DMS79 treated with DMSO at 0.1 percent for 48 hours (cell line): ENCODE results near the gene NPEPL1.

Experiments used
- DNase-seq: peaks from one replicate; lab custom pipeline; 2025; lab: John Stamatoyannopoulos, UW

Gene NPEPL1

DNA sequence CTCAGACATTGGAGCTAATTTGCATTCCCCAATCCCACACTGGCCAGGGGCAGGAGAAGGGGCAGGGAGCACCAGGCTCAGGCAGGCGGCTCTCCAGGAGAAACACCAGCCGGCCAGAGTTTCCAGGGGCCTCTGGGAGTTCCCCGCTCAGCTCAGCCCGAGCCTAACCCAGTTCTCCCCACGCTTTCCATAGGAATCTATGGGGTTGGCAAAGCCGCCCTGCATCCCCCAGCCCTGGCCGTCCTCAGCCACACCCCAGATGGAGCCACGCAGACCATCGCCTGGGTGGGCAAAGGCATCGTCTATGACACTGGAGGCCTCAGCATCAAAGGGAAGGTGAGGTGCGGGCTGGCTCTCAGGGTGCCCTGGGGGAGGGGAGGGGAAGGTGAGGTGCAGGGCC is 8.2 kb downstream of the NPEPL1 start:
- DNase-seq = no peak

DNA sequence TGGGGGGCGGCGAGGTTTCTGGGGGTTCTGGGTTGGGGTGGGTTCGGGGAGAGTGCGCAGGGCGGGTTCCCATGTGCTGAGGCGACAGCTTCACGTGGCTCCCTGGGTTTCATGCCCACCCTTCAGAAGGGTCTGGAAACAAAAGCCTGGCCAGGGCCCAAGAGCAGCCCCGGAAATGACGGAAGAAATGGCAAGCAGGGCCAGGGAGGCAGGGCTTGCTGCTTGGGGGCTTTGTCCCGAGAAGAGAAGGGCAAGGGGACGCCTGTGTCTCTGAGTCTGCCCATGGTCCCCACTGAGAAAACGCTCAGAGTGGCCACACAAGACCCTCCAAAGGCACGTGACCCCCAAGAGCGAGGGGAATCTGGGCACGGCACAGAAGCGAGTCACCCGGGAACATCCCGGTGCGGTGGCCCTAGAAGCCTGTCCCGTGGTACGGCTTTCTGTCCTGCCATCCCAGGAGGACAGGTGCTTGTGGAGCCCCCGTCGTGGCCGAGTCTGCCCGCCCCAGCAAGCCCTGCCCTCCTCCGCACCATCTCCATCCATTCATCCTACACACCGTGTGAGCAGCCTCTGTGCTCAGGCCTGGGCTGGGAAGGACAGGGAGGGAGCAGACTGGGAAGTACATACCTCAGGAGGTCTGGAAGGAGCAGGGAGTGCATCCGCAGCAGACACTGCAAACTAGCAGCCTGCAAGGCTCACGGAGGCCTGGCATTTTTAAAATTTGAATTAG is 9.0 kb downstream of the NPEPL1 start:
- DNase-seq = no peak

DNA sequence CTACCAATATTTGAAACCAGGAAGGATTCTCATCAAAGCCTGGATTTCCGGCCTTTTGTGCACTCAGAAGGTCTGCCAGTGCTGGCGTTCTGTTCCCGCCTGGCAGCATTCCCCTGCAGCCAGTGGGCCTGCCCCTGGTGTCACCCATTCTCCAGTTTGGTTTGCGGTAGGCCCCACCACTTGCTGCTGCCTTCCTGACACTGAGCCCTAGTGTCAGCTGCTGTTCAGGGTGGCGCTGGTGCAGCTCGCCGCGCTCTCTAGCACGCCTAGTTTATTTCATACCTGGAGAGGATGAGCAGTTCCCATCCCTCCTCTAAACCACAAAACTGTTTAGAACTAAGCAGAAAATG is 9.5 kb downstream of the NPEPL1 start:
- DNase-seq = no peak

DNA sequence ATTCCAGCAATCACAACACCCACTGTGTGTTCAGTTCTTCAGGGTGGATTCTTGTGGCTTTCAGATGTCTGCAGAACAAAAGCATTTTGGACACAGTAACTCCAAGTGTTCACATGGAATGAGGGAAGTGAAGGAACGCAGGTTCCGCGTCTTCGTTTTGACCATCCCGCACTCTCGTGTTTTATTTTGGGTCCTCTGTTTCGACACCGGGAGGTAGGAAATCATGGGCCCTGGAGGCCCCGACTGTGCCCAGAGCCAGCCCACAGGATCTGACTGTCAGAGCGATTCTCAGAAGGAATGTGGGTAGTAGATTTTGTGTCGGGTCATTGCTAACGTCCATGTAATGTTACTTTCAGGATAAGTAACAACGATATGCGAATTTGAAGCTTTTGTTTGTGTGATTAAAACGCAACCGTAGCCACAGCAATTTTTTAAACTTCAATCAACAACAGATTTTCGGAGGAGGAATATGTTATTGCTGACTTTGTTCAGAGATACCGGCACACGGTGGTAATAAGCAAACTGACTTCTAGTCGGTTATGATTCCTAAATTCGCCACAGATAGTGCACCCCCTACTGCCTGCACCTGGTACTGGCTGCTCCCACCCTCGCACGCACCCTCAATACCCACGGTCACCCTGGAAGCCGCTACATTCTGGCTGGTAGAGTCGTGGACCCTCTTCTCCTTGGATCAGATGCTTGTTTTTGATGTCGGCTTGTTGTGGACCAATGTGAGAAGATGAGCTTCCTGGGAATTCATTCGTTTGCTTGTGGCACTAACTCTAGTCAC is 10.5 kb downstream of the NPEPL1 start:
- DNase-seq = no peak

DNA sequence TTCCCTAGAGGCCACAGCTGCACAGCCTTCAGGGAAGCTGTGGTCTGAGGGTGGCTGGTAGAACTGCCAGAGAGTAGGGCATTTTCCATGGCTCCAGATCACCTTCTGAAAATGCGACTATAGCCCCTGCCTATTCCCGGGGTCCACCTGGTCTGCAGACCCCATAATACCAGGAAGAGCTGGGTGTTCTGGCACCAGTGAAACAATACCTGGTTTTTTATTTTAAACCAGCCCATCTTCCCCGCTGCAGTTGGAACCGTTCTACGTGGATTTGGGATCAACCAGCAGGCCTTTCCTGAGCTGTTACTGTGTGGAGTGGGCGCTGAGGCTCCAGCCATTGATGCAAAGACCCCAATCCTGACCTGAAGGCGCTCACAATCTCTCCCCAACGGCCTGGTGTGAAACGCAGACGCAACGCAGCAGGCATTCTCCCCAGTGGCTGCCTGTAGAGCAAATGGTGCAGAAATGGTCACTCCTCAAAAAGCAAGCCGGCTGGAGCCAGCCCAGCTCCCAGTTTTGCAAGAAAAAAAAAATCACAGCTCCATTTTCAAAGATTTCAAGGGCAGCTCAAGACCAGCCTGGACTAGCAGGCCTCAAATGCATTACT is 11.3 kb downstream of the NPEPL1 start:
- no peak for DNase-seq

DNA sequence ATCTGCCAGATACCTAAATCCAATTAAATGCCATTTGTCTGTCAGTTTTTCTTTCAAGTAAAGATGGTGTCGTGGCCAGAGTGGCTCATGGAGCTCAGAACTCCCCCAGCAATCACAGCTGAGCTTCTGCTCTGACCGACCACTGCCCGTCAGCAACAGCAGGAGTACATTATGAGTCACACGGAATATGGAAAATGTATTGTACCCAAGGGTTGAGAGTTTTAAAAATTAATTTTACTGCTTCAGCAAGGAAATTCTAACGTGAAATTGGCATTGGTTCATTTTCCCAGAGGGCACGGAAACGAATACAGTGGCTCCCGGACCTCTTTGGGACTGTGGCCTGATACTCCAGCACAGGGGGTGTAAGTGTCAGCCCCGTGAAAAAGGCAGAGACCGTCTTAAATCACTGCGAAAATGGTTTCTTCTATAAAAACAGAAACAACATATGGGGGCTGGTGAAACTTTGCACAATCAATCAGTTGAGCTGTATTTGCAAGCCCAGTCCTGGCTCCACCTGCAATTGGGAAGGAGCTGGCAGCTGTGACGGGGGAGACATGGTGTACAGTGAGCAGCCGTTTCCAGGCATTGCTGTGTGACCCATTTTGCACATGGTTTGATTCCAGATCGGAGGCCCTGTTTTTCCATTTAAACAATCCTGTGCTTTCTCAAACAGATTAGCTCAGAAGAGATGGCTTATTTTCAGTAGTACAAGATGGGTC is 12.8 kb downstream of the NPEPL1 start:
- no peak for DNase-seq

DNA sequence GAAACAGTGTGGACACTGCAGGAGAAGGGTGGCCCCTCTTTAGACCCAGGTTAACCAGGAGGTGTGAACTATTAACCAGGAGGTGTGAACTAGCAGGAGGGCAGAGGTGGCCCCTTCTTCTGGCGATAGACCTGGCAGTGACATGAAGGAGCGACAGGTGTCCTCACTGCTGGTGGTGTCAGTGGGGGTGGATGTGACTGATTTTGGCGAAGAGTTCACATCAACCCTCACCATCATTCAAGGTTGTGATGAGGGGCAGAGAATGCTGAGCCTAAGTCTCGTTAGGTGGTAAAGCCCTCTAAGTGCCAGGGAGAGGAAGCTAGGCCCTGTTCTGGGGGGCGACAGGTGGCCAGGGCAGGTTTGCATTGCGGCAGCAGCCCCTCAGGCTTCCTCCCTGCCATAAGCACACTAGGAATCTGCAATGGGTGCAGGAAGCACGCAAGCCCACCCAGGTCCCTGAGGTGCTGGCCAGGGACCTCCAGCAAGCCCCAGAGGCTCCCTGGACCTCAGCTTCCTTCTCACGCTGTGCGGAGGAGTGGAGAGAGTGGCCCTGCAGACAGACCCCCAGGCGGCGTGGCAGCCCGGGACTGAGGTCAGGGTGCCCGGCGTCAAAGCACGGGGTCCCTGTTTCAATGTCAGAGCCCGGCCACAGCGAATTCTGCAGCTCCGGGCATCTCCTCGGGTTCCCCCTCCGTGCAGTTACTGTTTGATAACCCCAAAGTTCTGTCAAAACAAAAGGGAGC is 13.7 kb downstream of the NPEPL1 start:
- DNase-seq = no peak

DNA sequence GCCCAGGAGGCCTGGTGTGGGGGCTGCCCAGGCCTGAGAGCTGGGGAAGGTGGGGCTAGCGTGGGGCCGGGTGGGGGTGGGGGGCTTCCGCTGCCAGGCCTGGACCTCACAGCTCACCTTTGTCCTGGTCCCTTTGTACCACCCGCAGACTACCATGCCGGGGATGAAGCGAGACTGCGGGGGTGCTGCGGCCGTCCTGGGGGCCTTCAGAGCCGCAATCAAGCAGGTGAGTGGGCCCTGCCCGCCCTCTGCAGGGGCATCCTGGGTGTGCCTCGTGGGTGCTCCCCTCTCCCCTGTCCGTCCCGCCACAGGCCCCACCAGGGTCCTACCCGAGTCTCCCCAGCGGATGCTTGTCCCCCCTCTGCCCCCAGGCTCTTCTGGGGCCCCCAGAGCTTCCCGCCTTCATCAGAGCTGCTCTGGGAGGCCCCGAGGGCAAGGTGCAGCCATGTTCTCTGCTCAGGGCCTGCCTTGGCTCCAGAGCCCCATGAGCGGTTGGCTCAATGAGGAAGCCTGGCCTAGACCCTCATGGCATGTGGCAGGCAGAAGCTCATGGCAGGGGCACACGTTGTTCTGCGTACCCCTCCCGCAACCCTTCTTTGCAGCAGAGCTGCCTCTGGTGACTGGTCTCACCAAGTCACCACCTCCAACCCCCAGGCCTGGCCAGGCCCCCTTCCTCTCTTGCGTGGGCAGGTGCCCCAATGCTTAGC is 14.5 kb downstream of the NPEPL1 start:
- DNase-seq = no peak

DNA sequence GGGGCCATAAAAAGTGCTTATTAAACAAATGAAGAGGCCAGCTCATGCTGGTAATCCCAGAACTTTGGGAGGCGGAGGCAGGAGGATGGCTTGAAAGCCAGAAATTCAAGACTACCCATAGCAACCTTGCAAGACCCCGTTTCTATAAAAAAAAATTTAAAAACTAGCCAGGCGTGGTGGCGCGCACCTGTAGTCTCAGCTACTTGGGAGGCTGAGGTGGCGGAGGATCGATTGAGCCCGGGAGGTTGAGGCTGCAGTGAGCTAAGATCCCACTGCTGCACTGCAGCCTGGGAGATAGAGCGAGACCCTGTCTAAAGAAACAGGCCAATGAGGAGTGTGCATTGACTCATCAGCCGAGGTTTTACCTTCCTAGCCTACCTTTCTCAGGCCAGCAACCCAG is 15.2 kb downstream of the NPEPL1 start:
- DNase-seq = no peak

DNA sequence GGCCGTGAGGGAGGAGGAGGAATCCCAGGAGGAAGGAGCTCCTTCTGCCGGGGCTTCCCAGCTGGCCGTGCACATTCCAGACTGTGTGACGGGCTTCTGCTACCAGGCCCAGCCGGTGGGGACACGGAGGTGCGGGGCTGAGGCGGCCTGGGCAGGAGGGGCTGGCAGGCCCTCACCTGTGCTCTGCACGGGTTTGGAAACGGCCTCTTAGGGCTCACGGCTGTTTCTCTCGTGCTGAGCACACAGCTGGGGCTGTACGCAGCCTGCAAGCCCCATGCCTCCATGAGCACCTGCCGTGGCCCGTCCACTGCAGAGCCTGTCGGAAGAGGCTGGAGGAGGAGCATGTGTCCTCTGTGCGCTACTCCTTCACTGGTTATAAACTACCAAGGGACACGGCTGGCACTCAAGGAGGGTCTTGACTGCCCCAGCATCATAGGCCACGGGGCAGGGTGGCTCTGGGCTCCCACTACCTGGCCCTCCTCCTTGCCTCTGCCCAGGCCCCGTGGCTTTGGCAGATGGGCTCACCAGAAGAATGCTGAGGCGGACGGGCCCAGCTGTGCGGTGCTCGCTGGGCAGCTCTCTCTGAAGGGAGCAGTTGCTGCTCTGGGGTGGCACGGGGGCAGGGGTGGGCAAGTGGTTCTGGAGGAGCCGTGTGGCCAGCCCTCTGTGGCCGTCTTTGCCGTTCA is 15.8 kb downstream of the NPEPL1 start:
- DNase-seq = no peak

DNA sequence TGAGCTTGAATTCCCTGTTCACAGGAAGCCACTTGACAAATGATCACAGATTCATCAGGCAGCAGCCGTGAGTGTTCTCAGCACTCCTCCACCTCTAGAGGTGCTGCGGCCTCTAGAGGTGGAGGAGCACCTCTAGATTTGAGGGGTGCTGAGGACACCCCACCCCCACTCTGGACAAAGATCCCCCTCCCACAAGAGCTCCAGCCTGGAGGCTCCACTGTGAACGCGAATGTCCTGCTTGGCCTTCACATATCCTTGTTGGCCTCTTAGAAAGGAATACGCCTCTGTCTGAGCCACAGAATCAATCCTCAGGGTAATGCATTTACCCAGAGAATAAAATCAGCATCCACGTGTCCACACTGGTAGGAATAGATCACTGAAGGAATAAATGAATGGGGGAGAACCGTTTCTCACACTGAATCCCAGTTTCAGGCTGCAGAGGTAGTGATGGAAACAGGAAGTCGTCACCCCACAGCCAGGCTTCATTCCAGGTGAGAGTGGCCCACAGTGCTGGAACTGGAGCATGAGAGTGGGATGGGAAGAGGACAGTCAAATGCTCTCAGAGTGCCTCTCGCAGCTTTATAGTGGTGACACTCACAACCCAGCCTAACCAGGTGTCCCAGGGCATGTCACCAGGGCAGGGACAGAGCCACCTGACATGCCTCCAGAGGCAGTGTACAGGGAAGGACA is 16.6 kb downstream of the NPEPL1 start:
- DNase-seq = no peak

DNA sequence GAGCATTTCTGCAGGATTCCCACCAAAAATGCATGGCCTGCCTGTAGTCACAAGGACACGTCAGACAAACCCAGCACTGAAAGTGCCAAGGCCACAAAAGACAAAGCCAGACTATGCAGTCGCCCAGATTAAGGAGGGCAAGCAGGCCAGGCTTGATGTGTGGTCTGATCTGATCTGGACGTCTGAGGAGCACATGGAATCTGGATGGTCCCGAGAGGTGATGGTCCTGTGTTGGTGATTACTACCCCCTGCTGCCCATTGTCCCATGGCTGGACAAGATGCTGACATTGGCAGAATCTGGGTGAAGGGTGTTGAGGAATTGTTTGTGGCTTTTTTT is 17.1 kb downstream of the NPEPL1 start:
- no peak for DNase-seq

DNA sequence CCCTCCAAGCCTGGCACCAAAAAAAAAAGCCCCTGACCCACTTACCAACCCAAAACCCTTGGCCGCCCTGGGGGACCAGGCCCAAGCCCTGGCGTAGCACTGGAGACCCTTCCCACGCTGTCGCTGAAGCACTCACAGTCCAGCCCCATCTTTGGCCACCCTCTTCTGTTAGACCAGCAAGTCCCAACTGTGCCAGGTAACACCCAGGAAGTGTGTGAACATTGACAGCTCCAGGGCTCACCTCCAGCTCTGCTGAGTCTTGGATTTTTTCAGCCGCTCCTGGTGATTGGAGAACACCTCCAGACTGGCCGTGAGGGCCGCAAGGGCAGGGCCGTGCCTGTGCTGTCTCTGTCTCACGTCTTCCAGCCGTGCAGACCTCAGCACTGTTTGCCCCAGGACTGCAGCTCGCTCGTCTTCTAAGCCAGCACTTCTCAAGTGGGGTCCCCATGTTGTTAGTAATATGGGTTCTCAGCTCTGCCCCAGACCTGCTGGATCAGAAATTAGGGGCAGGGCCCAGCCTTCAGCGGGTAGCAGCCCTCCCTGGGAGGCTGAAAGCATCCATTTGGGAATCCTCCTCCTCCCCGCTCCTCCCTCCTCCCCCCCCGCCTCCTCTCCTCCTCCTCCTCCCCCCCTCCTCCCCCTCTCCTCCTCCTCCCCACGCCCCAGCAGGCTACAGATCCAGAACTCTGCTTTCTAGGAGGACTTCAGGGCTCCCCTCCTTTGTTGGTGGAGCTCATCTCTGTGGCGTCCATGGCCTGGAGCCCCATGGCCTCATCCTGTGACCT is 18.1 kb downstream of the NPEPL1 start:
- no peak for DNase-seq

DNA sequence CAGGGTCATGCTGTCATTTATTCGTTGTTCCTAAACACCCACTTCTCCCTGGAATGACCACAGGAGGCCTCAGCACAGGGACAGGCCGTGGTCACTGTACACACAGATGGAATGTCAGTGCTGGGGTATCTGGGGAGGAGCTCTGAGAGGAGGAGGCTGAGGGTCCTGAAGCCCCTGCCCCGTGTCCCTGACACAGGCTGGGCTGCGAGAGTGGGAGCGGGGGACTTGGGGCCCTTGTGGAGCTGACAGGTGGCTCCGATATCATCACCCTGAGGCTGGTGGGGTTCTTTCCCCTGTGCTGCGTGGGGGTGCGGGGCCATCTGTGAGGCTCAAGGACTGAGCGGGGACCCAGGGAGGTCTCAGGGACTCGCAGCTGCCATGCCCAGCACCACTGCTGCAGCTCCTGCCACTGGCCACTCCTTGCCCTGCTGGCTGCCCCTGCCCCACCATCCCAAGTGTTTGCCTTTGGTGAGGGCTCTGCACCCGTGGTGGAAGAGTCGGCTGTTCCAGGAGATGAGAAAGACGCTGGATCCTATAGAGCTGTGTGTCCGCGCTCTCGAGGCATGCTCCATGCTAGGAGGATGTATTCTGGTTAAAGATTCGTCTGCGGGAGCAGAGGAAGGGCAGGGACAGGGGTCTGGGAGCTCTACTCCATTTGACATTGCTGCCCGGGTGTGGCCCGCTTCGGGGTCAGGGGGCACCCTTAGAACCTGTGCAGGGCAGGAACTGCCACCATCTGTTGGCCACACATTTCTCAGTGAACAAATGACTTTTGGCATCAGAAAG is 18.9 kb downstream of the NPEPL1 start:
- no peak for DNase-seq

DNA sequence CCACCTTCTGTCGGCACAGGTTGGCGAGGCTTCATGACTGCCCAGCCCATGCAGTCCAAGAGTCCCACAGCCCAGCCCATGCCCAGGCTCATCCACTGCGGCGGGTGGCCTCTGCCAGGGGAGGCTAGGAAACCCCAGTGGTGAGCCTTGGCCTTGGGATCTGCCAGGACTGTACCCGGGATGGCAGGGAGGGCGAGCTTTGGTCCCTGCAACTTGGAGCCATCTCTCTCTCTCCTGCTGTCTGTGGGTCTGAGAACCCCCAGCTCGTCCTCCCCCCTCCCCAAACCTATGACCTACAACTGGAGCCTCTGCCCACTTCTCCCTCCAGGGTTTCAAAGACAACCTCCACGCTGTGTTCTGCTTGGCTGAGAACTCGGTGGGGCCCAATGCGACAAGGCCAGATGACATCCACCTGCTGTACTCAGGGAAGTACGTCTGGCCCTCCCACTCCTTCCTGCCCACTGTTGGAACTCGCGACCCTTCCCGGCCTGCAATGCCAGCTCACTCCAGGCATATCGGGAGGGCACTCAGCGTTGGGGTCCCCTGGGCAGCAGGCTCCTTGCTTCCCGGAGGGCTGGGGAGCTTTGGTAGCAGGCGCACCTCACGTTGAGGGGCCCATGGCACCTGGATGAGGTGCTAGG is 19.7 kb downstream of the NPEPL1 start:
- DNase-seq = no peak

DNA sequence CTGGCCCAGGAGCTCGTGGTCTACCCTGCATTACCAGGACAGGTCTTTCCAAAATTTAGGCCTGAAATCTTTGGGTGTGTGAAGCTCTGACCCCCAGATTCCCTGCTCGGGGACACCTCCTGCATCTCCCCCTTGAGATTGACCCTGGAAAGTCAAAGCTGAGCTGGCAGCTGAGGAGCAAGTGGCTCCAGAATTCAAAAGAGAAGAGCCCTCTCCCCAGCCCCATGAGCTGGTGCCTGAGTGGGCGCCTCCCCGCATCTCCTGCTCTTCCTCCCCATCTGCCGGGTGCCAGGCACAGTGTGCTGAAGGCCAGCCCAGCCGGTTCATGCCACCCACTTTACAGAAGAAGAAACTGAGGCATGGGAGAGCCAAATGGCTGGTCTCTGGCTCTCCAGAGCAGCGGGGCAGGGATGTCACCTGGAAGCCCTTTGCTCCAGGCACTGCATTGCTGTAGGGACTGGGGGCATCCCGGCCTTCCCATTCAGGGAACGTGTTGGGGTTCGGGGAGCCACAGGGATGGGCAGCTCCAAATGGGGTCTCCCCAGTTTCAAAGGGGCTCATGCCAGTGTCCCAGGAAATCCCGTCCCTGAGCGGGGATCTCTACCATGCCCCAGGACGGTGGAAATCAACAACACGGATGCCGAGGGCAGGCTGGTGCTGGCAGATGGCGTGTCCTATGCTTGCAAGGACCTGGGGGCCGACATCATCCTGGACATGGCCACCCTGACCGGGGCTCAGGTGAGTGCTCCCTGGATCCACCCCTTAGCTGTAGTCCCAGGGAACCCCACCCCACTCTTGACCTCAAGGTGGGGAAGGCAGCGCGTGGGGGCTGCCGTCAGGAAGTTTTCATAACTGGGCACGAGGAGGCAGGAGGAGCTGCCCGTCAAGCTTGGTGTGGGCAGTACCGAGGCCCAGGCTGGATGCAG is 20.5 kb downstream of the NPEPL1 start:
- no peak for DNase-seq

DNA sequence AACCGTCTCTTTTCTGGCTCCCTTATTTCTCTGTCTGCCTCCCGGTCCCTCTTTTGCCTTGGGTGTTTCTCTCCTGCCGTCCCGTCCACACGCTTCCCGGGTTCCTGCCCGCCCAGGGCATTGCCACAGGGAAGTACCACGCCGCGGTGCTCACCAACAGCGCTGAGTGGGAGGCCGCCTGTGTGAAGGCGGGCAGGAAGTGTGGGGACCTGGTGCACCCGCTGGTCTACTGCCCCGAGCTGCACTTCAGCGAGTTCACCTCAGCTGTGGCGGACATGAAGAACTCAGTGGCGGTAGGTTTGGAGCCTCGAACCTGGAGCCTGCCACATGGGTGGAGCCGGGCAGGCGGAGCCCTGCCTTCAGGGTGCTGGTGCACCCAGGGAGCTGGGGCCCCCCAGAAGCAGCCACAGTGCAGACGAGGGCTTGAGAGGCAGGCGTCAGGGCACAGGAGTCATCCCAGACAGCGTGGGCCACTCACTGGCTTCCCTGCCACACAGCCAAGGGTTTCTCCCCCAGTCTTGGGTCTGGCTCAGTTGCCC is 21.3 kb downstream of the NPEPL1 start:
- no peak for DNase-seq
